HEK293T (cell line): ENCODE measurements around the gene MYOZ2.

ENCODE experiments used
- ARNT ChIP-seq: fragments of 450-650 bp; IDR thresholded peaks from 2 replicates; pipeline ENCODE4 v1.6.1; 2017; ENCODE audit warnings: mild to moderate bottlenecking
- ELF4 ChIP-seq: fragments of 450-650 bp; IDR thresholded peaks from 2 replicates; pipeline ENCODE4 v1.6.1; 2017; ENCODE audit warnings: antibody characterized with exemption
- FOXA1 ChIP-seq: fragments of 450-650 bp; IDR thresholded peaks from 2 replicates; pipeline ENCODE4 v1.6.1; 2016; ENCODE audit warnings: mild to moderate bottlenecking
- FOXK2 ChIP-seq: fragments of 450-650 bp; IDR thresholded peaks from 2 replicates; pipeline ENCODE4 v1.6.1; 2016; ENCODE audit warnings: mild to moderate bottlenecking
- FOXM1 ChIP-seq: fragments of 450-650 bp; IDR thresholded peaks from 2 replicates; pipeline ENCODE4 v1.6.1; 2017; ENCODE audit warnings: mild to moderate bottlenecking, borderline replicate concordance
- NFRKB ChIP-seq: fragments of 450-650 bp; IDR thresholded peaks from 2 replicates; pipeline ENCODE4 v1.6.1; 2016; ENCODE audit warnings: mild to moderate bottlenecking, moderate library complexity
- SP1 ChIP-seq: fragments of 450-650 bp; IDR thresholded peaks from 2 replicates; pipeline ENCODE4 v1.6.1; 2017
- TARDBP ChIP-seq: fragments of 450-650 bp; IDR thresholded peaks from 2 replicates; pipeline ENCODE4 v1.6.1; 2016

- no peak for TF ChIP-seq TARDBP
- TF ChIP-seq FOXK2, result no peak
- TF ChIP-seq FOXA1, result no peak
- no peak for TF ChIP-seq SP1
- no peak for TF ChIP-seq ELF4
- TF ChIP-seq NFRKB, result no peak
- no peak for TF ChIP-seq ARNT
- TF ChIP-seq FOXM1, result no peak
Measured at GRCh38 chr4:119204916-119205315, 69.3 kb downstream of the MYOZ2 start.
